GM12891 (cell line): Measurements from ENCODE around the gene MERTK.

Source experiments
- PAX5 ChIP-seq: IDR thresholded peaks from 2 replicates; pipeline ENCODE4 v1.6.1; 2011; ENCODE audit warnings: low read length, moderate library complexity, mild to moderate bottlenecking; ENCODE audit not compliant: insufficient read depth, severe bottlenecking
- POLR2A ChIP-seq: IDR thresholded peaks from 2 replicates; pipeline ENCODE4 v1.6.1; 2011; ENCODE audit warnings: low read depth, low read length, control low read depth
- SPI1 ChIP-seq: IDR thresholded peaks from 2 replicates; pipeline ENCODE4 v1.6.1; 2011; ENCODE audit warnings: low read depth, low read length, control low read depth
- TAF1 ChIP-seq: IDR thresholded peaks from 2 replicates; pipeline ENCODE4 v1.6.1; 2011; ENCODE audit warnings: low read depth, low read length, control low read depth

DNA sequence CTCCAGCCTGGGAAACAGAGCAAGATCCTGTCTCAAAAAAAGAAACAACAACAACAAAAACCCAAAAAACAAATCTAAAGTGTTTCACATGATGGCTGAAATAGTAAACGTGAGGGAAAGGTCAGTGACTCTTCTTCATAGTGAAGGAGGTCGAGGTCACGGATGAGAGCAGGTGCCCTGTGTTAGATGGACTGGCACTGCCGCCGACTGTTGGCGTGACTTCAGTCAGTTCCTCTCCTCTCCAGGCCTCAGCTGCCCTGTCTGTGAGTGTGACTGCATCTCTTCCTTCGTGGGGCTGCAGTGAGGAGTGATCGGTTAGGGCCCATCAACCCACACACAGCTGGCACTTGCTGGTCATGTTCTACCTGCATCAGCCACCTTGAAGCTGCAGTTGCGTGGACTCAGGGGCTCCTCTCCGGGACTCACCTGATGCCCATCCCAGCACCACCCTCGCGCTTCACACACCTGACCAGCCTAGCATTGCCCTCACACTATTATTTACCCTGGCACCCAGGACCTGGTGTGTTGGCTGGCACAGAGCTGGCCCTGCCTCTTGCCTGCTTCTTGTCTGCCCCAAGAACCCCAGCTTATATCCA, 126.6 kb downstream of the MERTK start:
- TF ChIP-seq POLR2A (no peak), SPI1 (no peak), PAX5 (no peak), TAF1 (no peak)
